HG02885 (cell line): Measurements from ENCODE around the gene ZMYND19.
"Not testable (repeated sequence)": the region's sequence is repeated elsewhere in the genome, so short reads cannot be mapped to it uniquely, and the experiment has no call there.

Experiments
- ATAC-seq: cut with Tn5 transposase; IDR thresholded peaks from one replicate; pipeline ENCODE4 v1.9.1; 2021; ENCODE audit warnings: mild to moderate bottlenecking; ENCODE audit not compliant: unreplicated experiment, poor library complexity

Gene ZMYND19

GRCh38 chr9:137534256-137535119 is 55.8 kb downstream of the ZMYND19 start:
- no peak for ATAC-seq

GRCh38 chr9:137532891-137533468 is 57.3 kb downstream of the ZMYND19 start:
- not testable (repeated sequence) for ATAC-seq
